GM21576 (cell line): ENCODE results near the gene SHC2.
"Not testable (repeated sequence)": the region's sequence is repeated elsewhere in the genome, so short reads cannot be mapped to it uniquely, and the experiment has no call there.

ENCODE experiments used
- ATAC-seq: cut with Tn5 transposase; IDR thresholded peaks from one replicate; pipeline ENCODE4 v1.9.1; 2021; ENCODE audit warnings: mild to moderate bottlenecking, moderate library complexity; ENCODE audit not compliant: unreplicated experiment

SHC2 gene

GRCh38 chr19:392375-392970 is 68.4 kb downstream of the SHC2 start:
- ATAC-seq = no peak

DNA sequence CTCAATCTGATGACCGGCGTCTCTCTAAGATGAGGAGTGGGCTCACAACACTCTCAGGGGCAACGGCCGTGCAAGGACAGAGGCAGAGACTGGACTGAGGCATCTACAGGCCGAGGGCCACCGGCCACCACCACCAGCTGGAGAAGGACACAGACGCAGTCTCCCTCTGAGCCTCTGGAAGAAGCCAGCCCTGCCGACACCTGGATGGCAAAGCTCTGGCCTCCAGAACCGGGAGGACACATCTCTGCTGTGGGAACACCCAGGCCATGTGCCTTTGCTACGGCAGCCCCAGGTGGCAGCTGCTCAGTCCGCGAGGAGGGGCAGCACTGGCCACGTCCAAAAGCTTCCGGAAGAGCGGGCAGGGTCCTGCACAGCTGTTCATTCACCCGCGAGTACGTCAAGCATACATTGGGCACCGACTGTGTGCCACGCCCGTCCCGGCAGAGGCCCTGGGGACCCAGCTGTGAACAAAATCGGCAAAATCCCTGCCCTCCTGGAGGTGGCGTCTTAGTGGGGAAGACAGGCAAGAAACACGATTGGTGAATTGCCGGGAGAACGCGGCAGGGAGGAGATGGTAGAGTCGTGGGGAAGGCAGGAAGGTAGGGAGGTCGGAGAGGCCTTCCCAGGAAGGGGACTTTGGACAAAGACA is 69.0 kb downstream of the SHC2 start:
- no peak for ATAC-seq

- no peak for ATAC-seq
Measured at GRCh38 chr19:391207-391557, 69.7 kb downstream of the SHC2 start.

DNA sequence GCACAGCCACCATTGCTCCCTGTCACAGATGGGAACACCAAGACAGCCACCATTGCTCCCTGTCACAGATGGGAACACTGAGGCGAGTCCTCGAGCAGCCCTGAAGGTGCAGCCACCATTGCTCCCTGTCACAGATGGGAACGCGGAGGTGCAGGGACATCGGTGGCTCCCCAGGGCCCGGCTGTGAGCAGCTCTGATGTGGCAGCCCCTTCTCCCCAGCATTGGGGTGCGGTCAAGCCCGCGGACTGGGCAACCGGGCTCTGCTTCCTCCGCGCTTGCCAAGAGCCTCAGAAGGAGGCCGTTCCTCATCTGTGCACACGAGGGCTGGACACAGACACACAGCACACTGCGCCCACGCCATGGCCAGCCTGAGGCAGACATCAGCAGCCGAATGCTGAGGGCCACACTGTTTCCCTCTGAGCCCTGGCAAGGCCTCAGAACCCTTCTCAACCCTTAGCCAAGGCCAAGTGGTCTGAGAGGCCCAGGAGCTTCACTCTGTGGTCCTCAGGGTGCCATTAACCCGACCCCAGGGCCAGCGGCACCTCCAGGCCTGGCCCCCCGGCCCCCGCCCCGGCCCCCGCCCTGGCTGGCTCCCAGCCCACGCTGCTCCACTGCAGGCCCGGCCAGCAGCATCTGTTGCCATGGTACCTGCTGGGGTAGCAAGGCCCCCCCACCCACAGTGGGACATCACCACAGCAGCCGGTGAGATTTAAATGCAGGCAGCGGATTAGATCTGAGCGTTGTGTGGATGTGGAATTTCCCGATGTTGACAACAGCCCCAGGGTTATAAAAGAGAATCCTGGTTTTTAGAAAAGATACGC is 70.2 kb downstream of the SHC2 start:
- no peak for ATAC-seq

- no peak for ATAC-seq
Measured at GRCh38 chr19:389935-390289, 70.9 kb downstream of the SHC2 start.

DNA sequence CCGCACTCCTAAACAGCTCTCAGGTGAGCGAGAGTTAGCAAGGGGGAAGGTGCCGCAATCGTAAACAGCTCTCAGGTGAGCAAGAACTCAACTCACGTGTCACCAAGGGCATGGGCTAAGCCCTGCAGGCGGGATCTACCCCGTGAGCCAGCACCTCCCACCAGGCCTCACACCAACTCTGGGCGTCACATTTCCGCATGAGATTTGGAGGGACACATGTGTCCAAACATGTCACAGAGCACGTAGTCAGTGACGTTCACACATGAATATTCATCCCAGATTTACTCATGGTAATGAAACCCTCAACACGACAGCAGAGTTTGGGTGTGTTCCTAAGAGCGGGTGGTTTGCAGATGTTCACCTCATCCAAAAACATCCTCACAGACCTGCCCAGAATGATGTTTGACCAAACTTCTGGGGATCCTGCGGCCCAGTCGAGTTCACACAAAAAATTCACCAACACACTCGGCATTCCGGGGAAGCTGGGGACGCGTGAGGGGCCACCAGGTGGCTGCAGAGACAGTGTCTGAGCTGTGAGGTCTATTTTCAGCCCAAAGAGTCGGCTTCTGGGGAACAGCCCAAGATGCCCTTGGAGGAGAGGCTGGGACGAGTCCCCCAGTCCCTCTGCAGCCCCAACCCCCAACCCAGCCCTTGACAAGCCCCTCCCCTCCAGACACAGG is 71.4 kb downstream of the SHC2 start:
- ATAC-seq = no peak

GRCh38 chr19:388691-389090 is 72.1 kb downstream of the SHC2 start:
- ATAC-seq = no peak

- no peak for ATAC-seq
Measured at GRCh38 chr19:387777-388176, 73.1 kb downstream of the SHC2 start.

- not testable (repeated sequence) for ATAC-seq
Measured at GRCh38 chr19:386632-387301, 74.1 kb downstream of the SHC2 start.

GRCh38 chr19:386189-386588 is 74.6 kb downstream of the SHC2 start:
- not testable (repeated sequence) for ATAC-seq

DNA sequence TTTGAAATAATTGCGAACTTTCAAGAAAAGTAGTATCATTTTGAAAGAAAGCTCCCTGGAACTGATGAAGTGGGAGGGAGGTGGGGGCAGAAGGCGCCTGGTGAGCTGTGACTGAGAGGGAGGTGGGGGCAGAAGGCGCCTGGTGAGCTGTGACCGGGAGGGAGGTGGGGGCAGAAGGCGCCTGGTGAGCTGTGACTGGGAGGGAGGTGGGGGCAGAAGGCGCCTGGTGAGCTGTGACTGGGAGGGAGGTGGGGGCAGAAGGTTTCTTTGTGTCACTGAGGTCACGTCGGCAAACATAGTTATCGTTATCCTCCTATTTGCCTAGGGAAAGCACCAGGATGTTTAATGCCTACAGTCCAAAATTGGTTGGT is 76.0 kb downstream of the SHC2 start:
- ATAC-seq = no peak

DNA sequence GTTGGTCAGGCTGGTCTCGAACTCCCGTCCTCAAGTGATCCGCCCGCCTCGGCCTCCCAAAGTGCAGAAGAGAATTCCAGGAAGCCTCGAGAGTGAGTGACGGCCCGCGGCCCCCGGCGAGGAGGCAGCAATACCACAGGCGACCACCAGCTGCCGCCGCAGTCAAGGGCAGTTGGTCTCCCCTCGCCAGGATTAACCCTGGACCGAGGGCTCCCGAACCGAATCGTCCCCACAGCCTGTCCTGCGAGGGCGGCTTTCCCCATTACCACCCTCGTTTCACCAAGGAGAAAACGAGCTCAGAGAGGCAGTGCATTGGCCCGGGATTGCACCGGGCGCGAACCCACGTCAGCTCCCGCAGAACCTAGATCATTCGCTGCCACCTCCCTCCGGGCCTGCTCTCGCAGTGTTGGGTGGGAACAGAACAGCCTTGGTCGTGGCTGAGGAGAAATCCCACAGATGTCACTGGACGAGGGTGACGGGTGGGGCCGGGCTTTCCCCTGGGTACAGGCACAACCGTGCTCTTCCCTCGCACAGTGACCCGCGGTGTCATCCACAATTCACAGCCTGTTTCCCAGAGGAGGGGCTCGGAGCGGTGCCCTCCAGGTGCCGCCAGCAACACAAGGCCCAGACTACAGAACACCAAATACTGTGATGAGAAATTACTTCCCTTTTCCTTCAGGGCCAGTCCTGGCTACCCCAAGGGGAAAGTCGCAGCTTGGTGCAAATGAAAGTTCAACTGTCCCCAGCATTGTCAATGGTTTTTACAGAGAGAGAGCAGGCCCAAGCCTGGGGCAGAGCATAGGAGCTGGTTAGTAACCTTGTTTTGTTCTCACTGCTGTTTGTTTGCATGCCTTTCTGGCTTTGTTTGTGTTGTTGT is 76.7 kb downstream of the SHC2 start:
- ATAC-seq = no peak

DNA sequence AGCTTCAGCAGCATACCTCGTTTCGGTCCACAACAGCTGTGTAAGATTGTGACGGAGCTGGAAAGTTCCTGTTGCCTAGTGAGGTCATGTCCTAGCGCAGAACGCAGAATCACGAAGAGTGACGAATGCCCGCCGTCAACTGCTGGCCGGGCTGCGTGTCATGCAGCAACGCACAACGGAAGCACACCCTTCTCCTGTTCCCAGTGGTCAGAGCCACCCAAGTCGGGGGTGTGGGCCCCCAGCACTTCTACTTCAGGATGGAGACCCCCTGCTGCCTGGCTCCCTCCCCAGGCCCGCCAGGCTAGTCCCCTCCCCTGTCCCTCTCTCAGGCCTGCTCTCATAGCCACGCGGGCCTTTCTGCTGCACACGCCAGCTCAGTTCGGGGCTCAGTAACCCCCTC is 77.8 kb downstream of the SHC2 start:
- no peak for ATAC-seq

DNA sequence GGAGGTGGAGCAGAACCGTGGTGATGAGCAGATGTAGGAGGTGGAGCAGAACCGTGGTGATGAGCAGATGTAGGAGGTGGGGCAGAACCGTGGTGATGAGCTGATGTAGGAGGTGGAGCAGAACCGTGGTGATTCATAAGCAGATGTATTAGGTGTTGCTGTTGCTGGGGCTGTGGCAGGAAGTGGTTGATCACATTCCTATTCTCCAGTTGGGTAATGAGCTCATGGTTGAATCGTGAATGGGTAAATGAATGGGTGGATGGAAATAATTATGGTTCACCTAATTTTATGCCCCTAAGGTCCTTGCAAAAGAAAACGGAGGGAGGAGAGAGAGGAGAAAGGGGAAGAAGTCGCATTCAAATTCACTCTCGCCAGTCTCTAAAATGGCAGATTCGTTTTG is 78.3 kb downstream of the SHC2 start:
- not testable (repeated sequence) for ATAC-seq

DNA sequence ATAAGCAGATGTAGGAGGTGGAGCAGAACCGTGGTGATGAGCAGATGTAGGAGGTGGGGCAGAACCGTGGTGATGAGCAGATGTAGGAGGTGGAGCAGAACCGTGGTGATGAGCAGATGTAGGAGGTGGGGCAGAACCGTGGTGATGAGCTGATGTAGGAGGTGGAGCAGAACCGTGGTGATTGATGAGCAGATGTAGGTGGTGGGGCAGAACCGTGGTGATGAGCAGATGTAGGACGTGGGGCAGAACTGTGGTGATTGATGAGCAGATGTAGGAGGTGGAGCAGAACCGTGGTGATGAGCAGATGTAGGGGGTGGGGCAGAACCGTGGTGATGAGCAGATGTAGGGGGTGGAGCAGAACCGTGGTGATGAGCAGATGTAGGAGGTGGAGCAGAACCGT is 78.9 kb downstream of the SHC2 start:
- ATAC-seq = not testable (repeated sequence)

GRCh38 chr19:380618-381219 is 80.1 kb downstream of the SHC2 start:
- not testable (repeated sequence) for ATAC-seq

GRCh38 chr19:379796-380195 is 81.0 kb downstream of the SHC2 start:
- ATAC-seq = no peak

DNA sequence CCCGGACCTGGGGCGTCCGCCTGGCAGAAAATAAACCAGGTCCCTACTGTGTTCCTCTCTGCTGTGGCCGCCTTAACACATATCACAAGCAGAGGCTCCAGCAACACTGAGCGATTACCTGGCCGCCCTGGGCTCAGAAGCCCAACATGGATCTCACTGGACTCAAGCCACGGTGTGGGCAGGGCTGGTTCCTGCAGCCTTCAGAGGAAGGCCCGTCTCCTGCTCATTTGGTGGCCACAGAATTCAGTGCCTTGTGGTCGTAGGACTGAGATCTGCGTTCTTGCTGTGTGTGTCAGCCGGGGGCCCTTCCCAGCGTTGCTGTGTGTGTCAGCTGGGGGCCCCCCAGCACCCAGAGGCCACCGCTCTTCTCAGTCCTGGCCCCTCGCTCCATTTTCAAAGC is 82.1 kb downstream of the SHC2 start:
- no peak for ATAC-seq

DNA sequence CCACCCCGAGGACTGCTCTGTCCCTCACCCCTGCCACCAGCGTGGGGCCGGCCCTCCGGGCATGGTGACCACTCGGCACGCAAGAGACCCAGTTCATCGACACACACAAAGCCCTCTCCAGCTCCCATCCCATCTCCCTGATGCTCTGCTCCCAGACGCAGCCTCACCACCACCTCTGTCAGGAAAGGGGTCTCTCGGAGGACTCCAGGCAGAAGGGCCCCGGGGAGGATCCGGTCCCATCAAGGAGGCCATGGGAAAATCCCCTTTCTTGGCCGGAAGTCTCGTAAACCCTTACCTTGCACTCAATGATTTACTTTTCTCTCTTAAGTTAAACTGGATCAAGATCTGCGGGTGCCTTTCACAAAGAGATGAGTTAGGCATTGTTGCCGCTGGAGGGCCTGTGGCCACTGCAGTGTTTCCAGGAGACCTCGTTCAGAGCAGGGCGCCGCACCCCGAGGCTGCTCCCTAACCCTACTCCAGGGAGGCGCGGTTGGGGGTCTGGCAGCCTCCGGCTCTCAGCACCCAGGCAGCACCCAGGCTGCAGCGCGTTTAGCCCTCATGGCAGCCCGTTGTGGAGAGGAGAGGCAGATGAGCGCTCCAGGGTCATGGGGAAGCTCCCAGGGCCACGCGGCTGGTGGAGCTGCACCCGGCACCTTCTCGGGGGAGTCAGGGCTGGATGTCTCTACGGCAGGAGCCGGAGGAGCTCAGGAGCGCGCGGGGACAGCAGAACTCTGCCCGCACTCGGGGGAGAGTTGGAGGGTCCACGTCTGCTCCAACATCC is 82.8 kb downstream of the SHC2 start:
- no peak for ATAC-seq
